GM19023 (cell line): ENCODE measurements around the gene RRAS.

Source experiments
- ATAC-seq: cut with Tn5 transposase; IDR thresholded peaks from one replicate; pipeline ENCODE4 v1.9.1; 2021; ENCODE audit warnings: mild to moderate bottlenecking, moderate library complexity; ENCODE audit not compliant: unreplicated experiment

The RRAS gene

GRCh38 chr19:49640113-49640898 lies at the start of gene RRAS:
RRAS (minus strand) TSS chr19:49640143; CDS start chr19:49640098, 45 bp downstream.
- ATAC-seq: peak; percentile 56

- no peak for ATAC-seq
Observed at GRCh38 chr19:49689133-49690078, 49.5 kb upstream of the RRAS start, which contains the start of gene ADM5. ADM5 (plus strand) TSS chr19:49689594; CDS start chr19:49689838, 244 bp downstream.

GRCh38 chr19:49688531-49689132 lies 48.7 kb upstream of the RRAS start:
- ATAC-seq: no peak

GRCh38 chr19:49687566-49688316 lies 47.8 kb upstream of the RRAS start:
- no peak for ATAC-seq

GRCh38 chr19:49687150-49687549 lies 47.2 kb upstream of the RRAS start:
- ATAC-seq: no peak

GRCh38 chr19:49686503-49687088 lies 46.7 kb upstream of the RRAS start:
- ATAC-seq: no peak

GRCh38 chr19:49685845-49686332 lies 45.9 kb upstream of the RRAS start:
- no peak for ATAC-seq

GRCh38 chr19:49684983-49685553 lies 45.1 kb upstream of the RRAS start:
- no peak for ATAC-seq

- ATAC-seq: no peak
Observed at GRCh38 chr19:49684251-49684982, 44.5 kb upstream of the RRAS start.

GRCh38 chr19:49683814-49684250 lies 43.9 kb upstream of the RRAS start:
- no peak for ATAC-seq

- no peak for ATAC-seq
Observed at GRCh38 chr19:49682274-49682673, 42.3 kb upstream of the RRAS start.

GRCh38 chr19:49681830-49682229 lies 41.9 kb upstream of the RRAS start:
- no peak for ATAC-seq

- ATAC-seq: no peak
Observed at GRCh38 chr19:49680421-49681351, 40.7 kb upstream of the RRAS start.

GRCh38 chr19:49679771-49680413 lies 39.9 kb upstream of the RRAS start:
- no peak for ATAC-seq

GRCh38 chr19:49678985-49679770 lies 39.2 kb upstream of the RRAS start:
- ATAC-seq: no peak

GRCh38 chr19:49677901-49678674 lies 38.1 kb upstream of the RRAS start:
- ATAC-seq: no peak
